UCSD-AML1 (cell line): Measurements from ENCODE around the gene ATP6V1G3.
"Not testable (repeated sequence)": the region's sequence is repeated elsewhere in the genome, so short reads cannot be mapped to it uniquely, and the experiment has no call there.

Experiments used
- DNase-seq: peaks from one replicate; lab custom pipeline; 2025; ENCODE audit not compliant: unreplicated experiment; lab: John Stamatoyannopoulos, UW

The ATP6V1G3 gene

GRCh38 chr1:198543670-198544260 lies 3.3 kb upstream of the ATP6V1G3 start:
- no peak for DNase-seq

GRCh38 chr1:198542632-198543031 lies 2.2 kb upstream of the ATP6V1G3 start:
- no peak for DNase-seq

DNA sequence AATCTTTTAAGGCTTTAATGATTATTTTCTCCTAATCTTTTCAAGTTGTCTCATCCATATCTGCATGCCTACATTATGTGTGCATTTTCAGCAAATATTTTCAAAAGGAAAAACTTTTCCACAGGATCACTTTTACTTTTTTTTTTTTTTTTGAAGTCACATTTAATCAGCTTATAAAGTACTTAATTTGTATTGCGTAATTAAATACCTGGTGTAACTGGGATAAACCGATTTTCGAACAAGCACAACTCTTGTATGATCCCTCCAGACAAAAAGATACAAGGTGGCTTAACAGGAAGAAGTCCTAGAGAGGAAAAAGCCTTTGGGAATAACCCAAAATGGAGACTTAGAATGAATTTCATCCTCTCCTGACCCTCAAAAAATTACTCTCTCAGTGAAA lies 1.3 kb upstream of the ATP6V1G3 start:
- no peak for DNase-seq

GRCh38 chr1:198538579-198539364 lies 1.7 kb downstream of the ATP6V1G3 start:
- no peak for DNase-seq

- no peak for DNase-seq
Observed at GRCh38 chr1:198535631-198536030, 4.8 kb downstream of the ATP6V1G3 start.

- DNase-seq, result no peak
Observed at GRCh38 chr1:198534548-198535418, 5.7 kb downstream of the ATP6V1G3 start.

GRCh38 chr1:198531891-198532290 lies 8.6 kb downstream of the ATP6V1G3 start:
- DNase-seq, result no peak

DNA sequence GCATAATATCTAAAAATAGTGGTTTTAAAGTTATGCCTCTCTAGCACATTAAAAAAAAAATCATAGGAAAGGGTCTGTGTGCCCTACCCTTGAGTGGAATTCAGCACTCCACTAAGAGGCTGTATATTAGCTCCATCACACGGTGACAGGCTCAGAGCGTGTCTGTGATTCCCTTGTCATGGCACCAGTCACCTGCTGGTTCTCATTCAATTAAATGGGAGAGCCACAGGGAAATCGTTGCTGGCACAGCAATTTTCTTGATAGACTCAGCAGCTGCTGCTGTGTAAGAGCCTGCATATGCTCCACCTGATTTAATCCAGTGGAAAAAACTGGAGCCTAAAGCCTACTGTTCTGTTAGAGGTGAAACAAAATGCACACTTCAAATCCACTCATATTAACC lies 9.5 kb downstream of the ATP6V1G3 start:
- DNase-seq, result no peak

DNA sequence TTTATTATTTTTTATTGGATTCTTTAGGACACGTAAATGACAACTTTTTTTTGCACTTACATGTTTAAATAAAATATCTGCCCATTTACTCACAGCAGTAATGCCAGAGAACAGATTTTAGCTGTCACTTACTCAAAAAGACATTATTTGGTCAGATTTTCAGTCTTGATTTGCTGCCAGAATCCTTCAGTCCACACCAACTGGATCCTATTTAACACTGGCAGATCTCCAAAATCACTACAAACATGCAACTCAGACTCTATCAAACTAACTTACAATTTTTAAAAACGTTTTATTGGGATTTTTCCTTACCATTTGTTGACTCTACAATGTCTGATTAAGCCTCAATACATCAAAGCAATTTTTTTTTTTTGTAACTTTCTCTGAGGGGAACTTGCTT lies 11.1 kb downstream of the ATP6V1G3 start:
- no peak for DNase-seq

- no peak for DNase-seq
Observed at GRCh38 chr1:198528364-198528763, 12.1 kb downstream of the ATP6V1G3 start.

DNA sequence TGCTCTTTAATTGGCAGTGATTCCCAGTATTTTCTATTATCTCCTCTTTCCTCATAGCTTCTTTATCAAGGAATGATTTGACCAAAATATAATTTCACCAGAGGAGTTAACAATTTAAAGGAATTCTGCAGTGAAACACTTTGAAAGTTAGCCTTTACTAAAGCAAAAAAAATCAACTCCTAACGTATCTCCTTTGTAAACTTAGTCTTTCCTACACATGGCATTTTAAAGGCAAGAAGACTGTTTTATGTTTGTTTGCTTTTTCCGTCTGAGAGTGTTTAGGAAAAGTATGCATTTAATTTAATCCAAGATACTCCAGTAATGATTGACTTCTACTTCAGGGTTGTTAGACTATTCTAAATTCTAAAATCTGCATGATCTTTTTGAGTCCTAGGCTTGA lies 15.9 kb downstream of the ATP6V1G3 start:
- no peak for DNase-seq

- DNase-seq, result not testable (repeated sequence)
Observed at GRCh38 chr1:198524127-198524526, 16.4 kb downstream of the ATP6V1G3 start.

- no peak for DNase-seq
Observed at GRCh38 chr1:198523182-198523950, 17.1 kb downstream of the ATP6V1G3 start.

GRCh38 chr1:198520524-198521254 lies 19.8 kb downstream of the ATP6V1G3 start:
- DNase-seq, result no peak

DNA sequence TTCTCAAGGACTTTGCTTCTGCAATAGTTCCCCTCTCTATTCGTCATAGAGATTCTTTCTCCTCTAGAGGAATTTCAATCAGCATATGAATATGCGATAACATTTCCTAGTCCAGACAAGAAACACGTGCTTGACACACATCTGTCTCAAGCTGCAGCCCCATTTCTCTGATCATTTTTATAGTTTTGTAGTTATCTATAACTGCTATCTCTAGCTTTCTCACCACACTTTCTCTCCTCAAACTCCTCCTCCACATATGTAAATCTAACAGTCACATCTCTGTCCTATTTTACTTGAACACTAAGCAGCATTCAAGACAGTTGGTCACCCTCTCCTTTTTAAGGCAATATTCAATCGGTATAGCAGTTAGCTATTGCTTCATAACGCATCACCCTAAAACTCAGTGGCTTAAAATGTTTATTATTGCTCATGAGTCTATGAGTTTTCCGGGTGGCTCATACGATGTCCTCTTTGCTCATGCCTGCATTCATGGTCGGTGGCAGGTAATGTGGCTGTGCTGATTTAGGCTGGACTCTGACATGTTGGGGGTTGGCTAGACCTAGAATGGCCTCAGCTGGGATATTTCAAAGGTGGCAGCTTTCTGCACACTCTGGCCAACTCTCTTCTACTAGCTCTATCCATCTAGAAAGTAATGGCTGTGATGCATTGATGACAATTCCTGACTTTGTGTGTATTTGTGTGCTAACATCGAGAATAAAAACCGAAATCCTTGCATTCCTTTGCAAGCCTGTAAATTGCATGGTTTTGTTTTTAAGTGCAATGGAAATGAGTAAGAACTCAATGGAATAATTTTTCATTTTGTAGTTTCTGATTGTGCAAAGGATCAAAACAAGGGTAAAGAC lies 20.6 kb downstream of the ATP6V1G3 start:
- no peak for DNase-seq

DNA sequence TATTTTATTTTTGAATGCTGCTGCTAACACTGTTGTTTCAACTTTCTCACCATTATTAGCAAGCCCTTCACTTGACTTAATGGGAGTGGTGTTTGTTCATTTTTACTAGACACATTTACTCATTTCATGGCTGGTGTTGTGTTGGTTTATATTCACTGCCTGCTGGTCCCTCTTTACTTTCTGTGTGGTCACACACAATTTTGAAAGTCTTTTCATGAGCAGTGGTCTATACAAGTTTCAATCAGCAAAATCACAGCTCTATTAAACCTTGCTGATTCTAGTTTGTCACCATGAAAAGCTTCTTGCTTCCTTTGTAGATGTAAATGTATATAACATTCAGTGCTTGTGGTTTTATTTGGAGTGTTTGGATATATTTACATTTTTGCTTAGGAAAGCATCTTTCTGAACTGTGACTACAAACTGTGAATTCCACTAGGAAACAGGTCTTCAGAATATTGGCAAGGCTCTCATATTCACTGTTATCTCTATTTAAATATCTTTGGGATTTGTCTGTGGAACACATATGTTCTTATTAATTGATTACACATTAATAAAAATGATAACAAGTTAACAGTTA lies 22.8 kb downstream of the ATP6V1G3 start:
- DNase-seq, result no peak

- DNase-seq, result no peak
Observed at GRCh38 chr1:198500096-198500495, 40.4 kb downstream of the ATP6V1G3 start.

GRCh38 chr1:198499588-198499987 lies 40.9 kb downstream of the ATP6V1G3 start:
- no peak for DNase-seq

- no peak for DNase-seq
Observed at GRCh38 chr1:198498881-198499280, 41.6 kb downstream of the ATP6V1G3 start.
